HG02588 (cell line): ENCODE measurements around the gene C12orf76.
"Not testable (repeated sequence)": the region's sequence is repeated elsewhere in the genome, so short reads cannot be mapped to it uniquely, and the experiment has no call there.

Source experiments
- ATAC-seq: cut with Tn5 transposase; IDR thresholded peaks from one replicate; pipeline ENCODE4 v1.9.1; 2021; ENCODE audit warnings: mild to moderate bottlenecking, moderate library complexity; ENCODE audit not compliant: unreplicated experiment

Gene C12orf76

DNA sequence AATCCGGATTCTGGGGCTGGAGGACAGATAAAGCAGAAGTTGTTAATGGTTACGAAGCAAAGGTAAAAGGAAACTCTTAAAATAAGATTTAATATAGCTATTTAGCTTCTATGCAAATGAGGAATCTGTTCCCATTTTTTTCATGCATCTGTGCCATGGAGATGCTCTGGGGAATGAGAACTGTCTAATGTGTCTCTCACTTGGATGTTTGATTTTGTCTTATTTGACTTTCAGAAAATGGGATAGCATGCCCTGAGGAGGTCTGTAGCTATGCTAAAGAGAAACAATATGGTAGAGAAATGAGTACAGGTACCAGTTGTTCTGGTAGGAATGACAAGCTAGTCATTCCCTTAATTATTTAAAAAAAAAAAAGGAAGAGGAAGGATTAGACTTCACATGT is 24.3 kb downstream of the C12orf76 start:
- ATAC-seq, result no peak

DNA sequence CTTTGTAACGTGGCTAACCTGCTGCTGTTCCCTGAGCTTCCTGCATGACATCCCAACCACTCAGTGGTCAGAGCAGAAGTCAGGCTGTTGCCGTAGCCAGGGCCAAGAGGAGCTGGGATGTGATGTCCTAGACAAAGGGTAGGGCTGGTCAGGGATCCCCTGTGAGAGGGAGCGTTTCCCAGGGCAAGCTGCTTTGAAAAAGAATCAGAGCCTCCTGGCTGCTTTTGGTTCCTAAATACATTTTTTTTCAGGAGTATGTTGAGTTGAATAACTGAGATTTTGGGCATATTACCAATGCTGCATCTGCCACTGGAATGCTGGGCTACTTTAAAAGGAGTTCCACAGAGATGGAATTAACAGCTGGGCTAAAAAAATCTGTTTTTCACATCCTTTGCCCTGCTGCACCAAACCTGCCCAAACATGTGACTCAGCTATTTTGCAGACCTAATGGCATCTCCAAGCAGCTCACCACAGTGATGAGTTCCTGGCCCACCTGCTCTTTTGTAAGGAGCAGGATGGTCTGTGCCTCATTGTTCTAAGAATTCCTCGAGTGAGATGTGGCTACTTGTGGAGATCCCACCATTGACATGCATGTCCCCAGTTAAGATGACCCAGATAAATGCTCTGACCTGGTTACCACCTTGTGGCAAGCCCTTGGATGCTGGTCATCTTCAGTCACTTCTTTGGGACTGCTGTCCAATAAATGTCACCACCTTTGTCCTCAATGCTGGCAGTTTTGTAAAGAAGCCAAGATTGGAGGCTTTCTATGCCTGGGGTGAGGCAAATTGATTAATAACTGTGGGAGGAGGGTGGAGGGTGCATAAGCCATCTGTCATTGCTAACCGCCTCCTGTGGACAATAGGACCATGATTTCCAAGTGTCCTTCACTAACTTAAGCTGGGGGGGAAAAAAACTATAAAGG is 25.0 kb downstream of the C12orf76 start:
- no peak for ATAC-seq

DNA sequence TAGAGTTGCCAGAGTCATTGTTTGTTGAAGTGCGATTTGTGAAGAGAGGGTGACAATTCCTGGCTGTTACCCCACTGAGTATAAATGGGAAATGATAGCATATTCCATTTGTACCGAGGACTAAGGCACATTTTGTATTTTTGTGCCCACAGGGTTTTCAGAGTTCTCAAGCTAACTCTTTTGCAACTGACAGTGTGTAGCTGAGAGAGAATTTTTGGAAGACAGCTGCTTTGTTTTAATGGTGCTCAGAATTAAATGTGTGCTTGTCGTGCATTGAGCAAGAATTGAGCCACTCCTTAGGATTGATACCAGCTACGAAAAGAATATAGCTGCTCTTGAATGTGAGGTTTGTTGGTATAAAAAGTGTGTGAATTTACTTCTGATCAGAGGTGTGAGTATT is 27.4 kb downstream of the C12orf76 start:
- ATAC-seq, result no peak

DNA sequence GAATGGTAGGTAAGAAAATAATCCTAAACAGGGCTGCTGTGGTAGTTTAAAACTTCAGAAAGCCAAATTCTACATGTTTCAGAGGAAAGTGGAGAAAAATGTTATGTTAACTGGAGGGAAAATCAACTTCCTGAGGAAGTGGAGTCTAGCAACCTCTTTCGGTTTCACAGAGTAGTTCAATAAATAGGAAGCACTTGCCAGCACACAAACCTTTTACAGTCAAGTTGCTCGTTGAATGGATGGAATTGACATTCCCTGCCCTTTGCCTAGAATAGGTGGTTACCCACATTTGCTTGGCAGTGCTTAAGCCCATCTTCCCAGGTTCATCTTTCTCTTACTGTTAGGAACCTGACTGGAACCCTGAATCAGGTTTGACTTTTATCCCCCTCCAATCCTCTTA is 33.2 kb downstream of the C12orf76 start:
- ATAC-seq, result no peak

DNA sequence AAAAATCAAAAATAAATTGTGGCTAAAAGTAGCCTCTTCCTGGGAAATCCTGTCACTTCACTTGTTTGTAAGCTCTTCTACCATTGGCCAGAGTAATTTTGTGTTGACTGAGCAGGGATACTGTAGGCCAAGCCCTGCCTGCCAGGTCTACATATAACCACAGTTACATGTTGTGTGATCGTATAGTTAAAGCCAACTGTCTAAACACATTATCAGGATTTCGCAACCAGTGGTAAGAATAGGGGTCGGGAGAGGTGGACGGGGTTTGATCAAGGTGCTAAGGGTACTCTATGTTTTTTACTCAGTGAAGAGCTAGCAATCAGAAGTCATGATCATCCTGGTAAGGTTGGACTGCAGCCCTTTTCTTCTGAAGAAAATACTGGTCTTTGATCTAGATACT is 35.7 kb downstream of the C12orf76 start:
- ATAC-seq, result no peak

DNA sequence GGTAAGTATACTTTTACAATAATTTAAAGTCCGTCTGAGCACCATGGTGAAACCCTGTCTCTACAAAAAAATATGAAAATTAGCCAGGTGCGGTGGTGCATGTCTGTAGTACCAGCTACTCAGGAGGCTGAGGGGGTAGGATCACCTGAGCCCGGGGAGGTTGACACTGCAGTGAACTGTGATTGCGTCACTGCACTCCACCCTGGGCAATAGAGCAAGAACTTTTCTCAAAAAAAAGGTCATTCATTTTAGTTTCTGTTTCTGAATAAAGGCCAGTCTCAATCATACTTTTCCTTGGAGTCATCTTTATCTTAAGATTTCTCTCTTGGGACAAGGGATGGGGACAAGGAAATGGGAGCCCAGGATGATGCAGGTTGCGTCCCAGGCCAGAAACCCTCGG is 36.2 kb downstream of the C12orf76 start:
- ATAC-seq, result no peak

DNA sequence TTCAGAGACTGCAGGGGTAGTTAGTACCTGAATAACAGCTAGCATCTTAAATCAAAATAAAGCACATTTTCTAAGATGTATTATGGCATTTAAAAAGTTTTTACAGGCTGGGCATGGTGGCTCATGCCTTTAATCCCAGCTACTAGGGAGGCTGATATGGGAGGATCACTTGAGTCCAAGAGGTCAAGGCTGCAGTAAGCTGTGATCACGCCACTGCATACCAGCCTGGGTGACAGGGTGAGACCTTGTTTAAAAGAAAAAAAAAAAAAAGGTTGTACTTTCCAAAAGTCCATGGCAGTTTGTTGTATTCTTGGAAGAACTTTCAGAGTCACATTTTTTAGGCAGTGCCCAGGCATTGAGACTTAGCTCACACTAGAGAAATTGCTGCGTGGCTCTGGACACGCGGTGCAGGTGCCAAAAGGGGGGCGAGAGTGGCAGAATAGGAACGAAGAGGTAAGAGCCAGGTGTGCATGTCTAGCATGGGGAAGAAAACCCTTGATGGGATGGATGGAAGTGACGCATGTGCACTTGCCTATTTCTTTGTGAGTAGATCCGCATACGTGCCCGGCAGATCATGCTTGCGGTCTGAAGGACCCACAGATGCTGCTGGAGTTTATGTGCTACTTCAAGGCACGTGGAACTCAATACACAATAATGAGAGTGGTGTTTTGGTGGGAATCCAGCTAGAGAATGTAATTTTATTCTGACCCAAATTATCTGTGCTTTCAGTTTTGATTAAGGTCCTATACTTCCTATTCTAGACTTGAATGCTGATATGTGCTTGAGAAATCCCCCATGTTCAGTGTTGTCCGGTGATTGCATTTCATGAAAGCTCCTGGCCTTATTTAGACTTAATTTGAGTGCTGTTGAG is 37.2 kb downstream of the C12orf76 start:
- no peak for ATAC-seq

DNA sequence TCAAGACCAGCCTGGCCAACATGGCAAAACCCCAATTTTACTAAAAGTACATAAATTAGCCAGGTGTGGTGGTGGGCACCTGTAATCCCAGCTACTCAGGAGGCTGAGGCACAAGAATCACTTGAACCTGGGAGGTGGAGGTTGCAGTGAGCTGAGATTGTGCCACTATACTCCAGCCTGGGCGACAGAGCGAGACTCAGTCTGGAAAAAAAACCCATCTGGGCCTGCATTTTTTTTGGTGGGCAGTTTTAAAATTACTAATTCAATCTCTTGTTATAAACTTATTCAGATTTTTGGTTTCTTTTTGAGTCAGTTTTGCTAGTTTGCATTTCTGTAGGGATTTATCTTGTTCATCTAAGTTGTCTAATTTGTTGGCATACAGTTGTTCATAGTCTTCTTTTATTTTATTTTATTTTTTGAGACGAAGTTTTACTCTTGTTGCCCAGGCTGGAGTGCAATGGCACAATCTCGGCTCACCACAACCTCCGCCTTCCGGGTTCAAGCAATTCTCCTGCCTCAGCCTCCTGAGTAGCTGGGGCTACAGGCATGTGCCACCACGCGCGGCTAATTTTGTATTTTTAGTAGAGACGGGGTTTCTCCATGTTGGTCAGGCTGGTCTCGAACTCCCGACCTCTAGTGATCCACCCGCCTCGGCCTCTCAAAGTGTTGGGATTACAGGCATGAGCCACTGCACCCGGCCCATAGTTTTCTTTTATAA is 39.5 kb downstream of the C12orf76 start:
- ATAC-seq, result not testable (repeated sequence)

DNA sequence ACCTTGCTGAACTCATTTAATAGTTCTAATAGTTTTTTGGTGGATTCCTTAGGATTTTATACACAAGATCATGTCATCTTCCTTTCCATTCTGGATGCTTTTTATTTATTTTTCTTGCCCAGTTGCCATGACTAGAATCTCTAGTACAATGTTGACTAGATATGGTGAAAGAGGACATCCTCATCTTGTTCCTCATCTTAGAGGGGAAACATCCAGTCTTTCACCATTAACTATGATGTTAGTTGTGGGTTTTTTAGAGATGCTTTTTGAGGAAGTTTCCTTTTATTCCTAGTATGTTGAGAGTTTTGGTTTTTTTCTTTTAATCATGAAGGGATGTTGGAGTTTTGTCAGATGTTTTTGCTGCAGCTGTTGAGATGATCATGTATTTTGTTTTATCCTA is 40.4 kb downstream of the C12orf76 start:
- no peak for ATAC-seq

DNA sequence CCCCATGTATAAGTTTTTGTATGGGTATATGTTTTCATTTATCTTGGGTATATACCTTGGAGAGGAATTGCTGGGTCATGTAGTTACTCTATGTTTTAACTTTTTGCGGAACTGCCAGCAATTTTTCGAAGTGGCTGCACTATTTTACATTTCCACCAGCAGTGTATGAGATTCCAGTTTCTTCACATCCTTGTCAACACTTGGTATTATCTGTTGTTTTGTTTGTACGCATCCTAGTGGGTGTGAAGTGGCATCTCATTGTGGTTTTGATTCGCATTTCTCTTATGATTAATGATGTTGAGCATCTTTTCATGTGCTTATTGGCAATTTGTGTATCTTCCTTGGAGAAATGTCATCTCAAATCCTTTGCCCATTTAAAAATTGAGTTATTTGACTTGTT is 42.2 kb downstream of the C12orf76 start:
- ATAC-seq, result no peak

DNA sequence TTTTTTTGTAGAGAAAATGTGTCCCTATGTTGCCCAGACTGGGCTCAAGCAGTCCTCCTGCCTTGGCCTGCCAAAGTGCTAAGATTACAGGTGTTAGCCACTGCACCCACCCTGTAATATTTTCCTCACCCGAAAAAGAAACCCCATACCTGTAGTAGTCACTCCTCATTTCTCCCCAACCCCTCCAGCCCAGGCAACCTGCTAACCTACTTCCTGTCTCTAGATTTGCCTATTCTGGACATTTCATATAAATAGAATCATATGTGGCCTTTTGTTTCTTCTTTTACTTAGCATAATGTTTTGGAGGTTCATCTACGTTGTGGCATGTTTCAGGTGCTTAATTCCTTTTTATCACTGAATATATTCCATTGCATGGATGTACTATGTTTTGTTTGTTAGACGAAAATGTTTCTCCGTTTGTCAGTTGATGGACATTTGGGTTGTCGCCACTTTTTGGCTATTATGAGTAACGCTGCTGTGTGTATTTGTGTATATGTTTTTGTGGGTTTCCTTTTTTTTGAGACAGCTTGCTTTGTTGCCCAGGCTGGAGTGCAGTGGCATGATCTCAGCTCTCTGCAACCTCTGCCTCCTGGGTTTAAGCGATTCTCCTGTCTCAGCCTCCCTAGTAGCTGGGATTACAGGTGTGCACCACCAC is 42.9 kb downstream of the C12orf76 start:
- ATAC-seq, result peak; percentile 45

DNA sequence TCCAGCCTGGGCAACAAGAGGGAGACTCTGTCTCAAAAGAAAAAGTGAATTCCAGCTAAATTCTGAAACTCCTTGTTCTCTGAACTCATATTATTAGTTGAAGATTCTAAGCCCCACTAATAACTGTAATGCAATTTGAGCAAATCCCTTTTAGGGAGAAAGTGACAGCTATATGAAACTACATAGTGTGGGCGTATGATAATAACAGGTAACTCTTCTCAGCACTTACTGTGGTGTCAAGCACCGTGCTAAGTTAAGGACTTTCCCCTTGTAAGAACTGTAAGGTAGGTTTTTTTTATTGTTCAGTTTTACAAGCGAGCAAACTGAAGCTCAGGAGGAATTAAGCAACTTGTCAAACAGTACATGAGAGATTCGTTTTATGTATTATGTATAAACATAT is 43.7 kb downstream of the C12orf76 start:
- peak; percentile 53 for ATAC-seq

DNA sequence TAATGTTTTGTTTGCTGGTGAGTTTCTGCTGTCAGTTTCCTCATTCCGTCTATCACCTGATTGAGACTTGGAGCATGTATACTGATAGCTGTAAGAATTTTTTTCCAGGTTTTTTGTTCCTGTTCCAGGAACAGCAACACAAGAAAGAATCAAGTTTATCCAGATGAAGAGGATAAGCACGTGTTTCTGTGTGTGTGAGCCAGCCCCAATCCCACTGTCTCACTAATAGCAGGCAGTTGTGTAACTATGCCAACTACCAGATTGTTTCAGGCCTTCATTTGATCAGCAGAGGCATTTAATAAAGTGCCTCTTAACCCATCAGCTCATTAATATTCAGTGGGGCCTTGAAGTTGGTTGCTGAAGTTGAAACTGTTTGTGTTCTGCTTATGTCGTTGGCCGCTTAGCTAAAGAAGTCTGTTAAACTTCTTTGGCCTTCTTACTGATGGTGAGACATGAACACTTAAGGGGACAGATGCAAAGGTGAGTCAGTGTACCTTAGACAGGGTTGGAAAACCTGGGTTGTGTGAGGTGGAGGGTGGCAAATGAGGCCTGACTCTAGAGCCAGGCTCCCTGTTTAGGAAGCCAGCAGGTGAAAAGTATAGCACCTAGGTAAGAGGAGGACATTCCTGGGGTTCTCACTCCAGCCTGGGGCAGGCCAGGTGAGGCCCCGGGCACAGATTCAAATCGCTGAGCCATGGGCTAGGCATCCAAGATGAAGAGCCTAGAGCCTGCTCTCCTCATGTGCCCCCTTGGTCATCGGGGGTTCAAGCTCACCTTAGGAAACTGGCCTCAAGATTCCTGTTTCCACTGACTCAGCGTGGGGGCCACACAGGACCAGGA is 45.4 kb downstream of the C12orf76 start:
- no peak for ATAC-seq

DNA sequence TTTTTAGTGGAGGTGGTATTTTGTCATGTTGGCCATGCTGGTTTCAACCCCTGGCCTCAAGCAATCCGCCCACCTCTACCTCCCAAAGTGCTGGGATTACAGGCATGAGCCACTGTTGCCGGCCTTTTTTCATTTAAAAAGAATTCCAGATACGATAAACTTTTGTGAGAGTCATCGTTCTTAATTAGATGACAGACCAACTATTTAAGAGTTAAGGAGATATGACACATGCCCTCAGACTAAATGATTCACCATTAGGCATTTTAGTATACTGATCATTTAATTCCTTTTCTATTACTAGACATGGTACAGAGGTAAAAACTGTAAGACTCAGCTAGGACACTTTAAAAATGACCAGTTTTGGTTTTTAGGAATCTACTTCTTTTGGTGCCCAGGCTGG is 46.7 kb downstream of the C12orf76 start:
- no peak for ATAC-seq

DNA sequence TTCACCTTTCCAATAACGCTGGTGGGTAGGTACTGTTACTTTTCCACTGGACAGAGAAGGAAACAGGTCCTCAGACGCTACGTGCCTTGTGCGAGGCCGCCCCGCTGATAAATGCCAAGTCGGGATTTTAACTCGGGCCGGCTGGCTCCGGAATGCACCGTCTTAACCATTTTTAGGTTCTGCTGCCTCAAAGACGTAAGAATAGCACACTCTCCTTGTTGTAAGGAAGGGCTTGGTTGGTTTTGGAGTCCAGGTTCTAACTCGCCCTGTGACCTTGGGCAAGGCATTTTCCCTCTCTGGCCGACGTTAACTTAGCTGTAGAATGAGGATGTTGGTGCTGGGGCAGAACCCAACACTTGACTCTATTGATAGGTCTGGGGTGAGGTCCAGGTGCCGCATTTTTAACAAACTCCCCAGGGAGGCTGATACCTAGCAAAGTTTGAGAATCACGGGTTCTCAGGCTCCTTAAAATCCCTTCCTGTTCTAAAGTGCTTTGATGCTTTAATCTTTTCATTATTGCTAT is 48.3 kb downstream of the C12orf76 start:
- ATAC-seq, result no peak

DNA sequence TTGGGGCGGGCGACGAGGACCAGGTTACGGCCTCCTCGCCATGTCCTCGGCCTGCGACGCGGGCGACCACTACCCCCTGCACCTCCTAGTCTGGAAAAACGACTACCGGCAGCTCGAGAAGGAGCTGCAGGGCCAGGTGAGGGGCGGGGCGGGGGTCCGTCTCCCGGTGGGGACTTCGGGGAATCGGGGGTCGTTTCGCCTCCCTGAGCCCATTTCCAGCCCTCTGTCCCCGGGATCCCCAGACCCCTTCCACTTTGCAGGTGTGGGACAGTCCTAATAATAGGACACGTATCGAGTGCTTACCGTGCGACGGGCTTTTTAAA is 48.7 kb downstream of the C12orf76 start:
- no peak for ATAC-seq

DNA sequence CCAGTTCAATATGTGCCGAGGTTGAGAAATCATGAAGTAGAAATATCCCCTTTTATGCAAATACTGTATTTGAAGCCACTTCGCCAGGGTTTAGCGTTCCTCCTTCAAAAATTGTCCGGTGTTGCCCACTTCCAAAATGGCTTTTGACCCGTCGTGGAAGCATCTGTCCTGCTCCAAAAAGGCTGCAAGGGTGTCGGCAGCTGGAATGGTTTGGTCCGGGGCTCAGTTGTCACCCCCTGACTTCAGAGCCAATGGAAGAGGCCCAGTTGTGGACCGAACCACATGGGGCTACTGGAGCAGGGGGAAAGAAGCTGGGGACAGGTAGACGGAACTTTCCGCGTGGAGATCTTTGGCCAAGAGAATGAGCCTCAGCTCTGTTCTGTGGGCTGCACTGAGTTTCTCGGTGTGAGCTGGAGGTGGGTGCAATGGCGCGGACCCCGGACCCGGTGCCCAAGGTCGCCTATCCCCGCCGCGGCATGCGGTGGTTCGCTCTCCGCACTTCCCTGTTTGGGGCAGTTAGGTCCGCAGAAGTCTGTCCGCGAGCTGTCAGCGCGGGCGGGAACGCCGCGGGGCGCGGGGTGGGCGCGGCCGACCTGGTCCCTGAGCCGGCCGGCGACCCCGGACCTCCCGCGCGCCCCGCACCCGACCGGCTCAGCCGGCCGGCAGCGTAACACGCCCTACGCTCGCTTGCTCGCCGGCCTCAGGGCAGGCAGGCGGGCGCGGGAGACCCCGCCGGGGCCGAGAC is 49.2 kb downstream of the C12orf76 start, which contains the start of gene ANKRD13A:
Gene ANKRD13A (plus strand): TSS at position 527 of the 745 bp plus-strand sequence. CDS start 259 bp downstream, outside the sequence.
- peak; percentile 51 for ATAC-seq

DNA sequence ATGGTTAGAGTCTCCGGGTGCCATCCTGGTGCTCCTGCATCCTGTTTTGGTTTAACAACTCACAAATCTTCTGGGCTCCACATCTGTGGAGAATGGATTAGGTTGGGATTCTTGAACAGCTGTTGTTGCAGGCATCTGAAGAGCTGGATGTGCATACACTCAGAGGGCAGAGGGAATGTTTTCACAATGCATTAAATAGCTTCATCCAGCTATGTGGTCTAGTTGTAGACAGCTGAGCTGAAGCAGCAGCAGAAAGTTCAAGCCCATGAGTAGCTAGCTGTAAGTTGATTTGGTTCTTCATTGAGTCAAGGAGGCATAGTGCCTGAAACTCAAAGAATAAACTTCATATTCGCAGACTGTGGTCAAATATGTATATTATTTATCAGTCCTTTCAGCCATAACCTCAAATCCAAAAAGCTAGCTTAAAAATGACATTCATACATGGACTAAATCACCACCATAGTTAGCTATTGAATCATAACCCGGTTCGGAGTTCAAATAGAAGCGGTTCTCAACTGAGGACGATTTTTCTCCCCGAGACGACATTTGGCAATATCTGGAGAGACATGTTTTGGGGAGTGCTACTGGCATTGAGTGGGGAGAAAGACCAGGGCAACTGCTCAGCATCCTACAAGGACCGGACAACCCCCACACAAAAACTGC is 50.0 kb downstream of the C12orf76 start:
- no peak for ATAC-seq
